GM21447 (cell line): ENCODE data around the gene RDH8.
"Not testable (repeated sequence)": the region's sequence is repeated elsewhere in the genome, so short reads cannot be mapped to it uniquely, and the experiment has no call there.

Experiments used
- ATAC-seq: cut with Tn5 transposase; IDR thresholded peaks from one replicate; pipeline ENCODE4 v1.9.1; 2021; ENCODE audit not compliant: unreplicated experiment

RDH8 gene

DNA sequence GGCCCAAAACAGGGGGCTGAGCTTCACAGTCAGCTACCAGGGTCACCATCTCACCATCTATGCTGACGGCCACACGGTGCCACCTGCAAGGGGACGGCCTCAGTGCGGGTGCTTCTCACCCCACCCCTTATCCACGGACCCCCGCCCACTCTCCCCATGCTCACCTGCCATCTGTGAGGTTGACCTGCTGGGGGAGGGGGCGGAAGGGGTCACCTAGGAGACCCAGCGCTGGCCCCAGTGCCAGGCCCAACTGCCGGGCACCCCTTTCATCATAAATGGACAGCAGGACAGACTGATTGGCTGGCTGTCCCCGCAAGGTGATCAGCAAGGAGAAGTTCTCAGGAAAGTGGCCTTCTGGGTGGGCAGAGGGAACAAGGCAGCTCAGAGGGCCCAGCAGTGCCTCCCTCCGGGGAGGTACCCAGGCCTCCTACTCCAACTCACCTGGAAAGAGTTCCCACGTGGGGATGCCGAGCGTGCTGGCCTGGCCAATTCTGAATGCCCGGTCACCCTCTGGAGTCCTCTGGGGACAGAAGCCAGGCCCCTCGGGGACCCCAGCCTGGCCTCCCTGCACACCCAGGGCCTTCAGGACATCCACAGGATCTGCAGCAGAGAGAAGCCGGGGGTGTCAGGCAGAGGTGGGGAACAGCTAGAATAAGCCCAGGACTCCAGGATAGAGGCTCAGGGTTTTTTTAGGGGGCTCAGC lies 7.5 kb upstream of the RDH8 start:
- no peak for ATAC-seq

DNA sequence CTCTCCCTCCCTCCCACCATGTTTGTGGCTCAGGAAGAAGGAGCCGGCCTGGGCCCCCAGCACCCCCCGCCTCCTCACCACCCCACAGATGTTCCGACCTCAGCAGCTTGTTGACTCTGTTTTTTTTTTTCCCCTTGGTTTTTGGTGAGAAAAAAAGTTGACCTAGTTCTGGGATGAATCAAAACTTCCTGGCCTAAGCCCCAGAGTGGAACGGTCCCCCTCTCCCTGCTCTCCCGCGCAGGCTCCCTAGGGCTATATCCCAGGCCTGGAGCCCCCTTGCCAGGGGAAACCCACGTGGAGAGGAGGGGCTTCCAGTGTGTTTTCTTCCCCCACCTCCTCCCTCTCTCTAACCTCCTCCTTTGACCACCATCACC lies 7.0 kb upstream of the RDH8 start:
- no peak for ATAC-seq

DNA sequence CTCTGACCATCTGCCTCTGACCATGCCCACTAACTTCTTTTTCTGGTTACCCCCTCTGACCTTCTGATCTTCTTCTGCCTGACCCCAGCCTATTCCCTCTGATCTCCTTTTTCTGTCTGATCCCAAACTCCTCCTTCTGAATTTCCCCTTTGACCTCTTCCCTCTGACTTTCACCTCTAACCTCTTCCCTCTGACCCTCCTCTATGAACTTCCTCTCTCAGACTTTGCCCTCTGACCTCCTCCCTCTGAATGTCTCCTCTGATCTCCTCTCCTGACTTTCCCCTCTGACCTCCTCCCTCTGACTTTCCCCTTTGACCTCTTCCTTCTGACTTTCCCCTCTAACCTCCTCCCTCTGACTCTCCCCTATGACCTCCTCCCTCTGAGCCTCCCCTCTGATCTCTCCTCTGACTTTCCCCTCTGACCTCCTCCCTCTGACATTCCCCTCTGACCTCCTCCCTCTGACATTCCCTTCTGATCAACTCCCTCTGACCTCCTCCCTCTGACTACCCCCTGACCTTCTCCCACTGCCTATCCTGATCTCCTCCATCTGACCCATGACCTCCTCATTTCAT lies 6.4 kb upstream of the RDH8 start:
- ATAC-seq: no peak

DNA sequence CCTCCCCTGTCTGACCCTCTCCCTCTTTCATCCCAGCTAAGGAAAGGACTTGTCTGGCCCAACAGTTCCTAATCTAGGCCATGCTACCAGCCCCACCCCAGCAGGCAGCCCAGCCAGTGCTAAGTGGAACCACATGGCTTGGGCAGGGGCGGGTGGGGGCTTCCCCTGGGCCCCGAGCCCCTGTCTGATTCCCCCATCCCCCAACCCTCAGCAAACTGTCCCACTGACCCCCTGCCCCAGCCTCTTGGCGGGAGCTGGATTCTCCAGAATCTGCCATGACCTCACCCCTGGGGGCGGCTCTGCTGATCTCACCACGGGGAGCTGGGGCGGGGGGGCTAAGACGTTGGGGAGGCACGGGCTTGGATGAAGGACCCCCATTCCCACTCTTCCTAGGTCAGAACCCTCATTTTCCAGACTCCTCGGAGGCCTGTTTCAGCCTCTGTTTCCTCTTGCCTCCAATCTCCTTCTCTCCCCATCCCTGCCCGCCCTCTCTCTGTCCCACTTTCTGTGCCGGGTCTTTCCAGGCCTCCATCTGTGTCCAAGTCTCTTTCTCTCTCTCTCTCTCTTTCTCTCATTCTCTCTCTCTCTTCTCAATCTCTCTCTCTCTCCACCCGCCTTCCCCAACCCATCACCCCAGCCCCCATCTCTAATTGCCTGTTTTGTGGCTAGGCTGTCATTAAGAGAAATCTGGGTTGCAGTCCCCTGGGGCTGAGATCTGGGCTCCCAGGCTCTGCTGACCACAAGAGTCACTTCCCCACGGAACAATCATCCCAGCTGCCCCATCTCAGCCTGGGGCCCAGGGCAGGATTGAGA lies 5.7 kb upstream of the RDH8 start:
- ATAC-seq: no peak

DNA sequence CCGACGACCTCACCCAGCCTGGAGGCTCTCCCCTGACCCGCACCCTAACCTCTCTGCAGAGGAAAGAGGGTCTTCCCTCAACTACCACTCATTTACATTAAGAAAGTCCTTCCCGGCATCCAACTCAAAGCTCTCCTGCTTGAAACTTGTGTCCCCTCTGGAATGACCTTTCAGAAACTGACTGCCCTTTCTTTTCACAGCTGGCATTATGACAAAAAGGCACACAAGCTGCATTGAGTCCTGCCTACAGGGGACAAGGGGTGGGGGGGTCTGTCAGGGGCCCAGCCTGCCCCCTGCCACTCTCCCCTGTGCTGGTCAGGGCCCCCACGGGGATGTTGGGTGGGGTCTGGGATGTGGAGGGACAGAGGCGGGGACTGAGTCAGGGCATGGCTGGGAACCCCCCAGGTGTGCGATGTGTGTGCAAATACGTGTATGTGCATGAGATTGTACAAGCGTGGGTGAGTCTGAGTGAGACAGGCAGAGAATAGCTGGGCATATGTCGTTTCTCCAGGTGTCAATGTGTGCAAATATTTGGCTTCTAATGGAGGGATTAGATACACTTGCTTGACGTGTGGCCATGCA lies 5.0 kb upstream of the RDH8 start:
- ATAC-seq: no peak

DNA sequence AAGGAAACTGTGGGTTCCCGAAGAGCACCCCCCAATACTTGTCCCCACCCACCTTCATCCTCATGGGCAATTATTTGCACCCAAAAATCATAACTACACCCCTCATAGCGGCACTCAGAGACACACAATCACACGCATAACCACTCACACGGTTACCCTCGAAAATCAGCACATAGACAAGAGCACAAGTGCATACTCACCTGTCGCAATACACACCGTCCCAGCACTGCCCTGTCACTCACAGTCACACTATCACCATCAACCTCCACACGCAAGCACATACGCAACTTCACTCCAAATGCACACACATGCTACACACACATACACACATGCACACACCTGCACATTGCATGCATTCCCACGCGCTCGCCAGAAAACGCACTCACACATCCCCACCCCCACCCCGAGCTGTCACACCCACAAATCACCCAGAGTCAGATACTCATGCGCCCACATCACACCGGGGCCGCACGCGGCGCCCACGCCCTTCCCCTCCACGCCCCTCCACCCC lies 3.5 kb upstream of the RDH8 start:
- ATAC-seq: no peak

DNA sequence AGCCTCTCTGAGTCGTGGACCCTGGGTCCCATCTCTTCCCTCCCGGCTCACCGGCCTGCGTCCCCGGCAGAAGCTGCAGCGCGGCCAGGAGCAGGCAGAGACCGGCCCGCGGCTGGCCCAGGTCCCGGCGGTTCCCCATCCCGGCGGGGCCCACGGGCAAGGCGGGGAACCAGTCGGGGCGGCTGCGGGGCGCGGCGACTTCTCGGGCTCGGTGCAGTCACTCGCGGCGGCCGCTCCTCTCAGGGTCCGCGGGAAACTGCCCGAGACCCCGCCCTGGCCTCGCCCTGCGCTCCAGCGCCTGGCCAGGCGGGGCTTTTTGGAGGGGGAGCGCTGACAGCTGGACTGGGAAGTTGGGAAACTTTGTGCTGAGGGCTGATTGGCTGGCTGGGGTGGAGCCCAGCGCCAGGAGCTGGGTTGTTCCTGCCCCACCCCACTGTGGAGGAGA lies 3.0 kb upstream of the RDH8 start, which contains the start of gene COL5A3:
Gene COL5A3 (minus strand): TSS at position 258 of the 445 bp plus-strand sequence. CDS start 119 bp downstream, at position 139.
- no peak for ATAC-seq

DNA sequence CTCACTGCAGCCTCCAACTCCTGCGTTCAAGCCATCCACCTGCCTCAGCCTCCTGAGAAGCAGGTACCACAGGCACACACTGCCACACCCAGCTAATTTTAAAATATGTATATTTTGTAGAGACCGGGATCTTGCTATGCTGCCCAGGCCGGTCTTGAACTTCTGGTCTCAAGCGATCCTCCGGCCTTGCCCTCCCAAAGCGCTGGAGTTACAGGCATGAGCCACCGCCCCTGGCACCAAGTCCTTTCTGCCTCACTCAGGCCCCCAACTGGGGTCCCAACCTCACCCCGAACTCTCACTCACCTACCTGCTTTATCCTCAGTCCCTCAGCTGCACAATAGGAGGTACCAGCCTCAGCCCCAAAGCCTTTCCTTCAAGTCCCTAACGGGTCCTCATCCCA lies 2.3 kb upstream of the RDH8 start:
- no peak for ATAC-seq

DNA sequence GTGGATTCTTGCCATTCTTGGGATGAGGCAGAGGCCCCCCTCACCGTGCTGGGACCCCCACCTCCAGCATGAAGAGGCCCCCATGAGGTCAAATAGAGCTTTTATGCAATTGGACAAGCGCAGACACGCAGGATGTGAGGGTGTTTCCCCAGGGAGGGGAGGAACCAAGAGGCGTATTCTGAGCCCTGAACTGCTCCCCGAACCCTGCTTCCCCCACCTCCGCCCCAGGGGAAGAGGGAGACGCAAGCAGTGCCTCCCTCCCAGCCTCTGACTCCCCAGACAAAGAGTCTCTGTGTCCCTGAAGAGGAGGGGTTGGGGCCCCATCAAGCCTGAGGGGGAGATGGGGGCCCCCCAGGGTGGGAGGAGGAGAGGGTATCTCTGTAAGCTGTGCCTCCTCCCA lies 1.3 kb upstream of the RDH8 start:
- ATAC-seq: no peak

DNA sequence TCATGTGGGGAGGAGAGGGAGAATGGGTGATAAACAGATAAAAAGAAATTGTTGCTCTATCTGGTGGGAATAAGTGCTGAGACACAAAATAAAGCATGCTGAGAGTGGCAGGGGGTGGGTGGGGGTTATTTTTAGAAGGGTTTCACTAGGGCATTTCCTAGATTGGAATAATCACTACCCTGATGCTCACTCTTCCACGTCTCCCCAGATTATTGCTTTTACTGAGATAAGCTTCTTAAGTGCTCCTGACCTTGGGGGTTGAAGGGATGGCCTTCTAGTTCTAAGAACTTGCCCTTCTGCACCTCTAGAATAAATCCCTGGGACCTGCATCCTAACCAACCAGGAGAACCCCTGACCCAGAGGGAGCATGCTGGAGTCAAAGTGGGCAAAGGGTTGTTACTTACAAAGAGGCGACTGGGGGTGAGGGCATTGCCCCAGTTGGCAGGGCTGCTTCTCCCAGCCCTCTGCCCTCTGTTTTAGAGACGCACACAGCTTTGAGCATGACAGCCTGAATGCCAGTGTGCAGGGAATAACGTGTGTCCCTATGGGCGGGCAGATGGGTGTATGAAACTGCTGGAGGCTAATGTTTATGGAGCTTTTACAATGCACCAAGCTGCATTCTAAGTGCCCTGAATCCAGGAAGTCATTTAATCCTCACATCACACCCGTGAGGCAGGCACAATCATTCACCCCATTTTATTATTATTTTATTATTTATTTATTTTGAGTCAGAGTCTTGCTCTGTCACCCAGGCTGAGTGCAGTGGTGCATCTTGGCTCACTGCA lies 743 bp downstream of the RDH8 start:
- ATAC-seq: no peak

DNA sequence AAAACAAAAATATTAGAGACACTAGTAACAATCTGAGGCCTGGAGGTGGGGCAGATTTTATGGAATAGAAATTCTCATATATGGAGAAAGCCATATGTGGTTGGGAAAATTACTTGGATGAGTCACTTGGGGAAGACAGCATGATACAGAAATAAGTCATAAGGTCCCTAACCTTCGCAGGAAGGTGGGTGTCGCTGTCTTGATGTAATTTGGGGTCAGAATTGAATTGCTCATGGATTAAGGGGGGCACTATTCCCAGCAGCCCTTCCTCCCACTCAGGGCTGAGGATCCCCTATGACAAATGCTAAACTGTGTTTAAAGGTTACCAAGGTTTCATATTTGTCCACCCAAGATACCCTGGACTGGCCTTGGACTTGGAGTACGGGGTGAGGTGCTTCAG lies 5.0 kb downstream of the RDH8 start:
- ATAC-seq: no peak

DNA sequence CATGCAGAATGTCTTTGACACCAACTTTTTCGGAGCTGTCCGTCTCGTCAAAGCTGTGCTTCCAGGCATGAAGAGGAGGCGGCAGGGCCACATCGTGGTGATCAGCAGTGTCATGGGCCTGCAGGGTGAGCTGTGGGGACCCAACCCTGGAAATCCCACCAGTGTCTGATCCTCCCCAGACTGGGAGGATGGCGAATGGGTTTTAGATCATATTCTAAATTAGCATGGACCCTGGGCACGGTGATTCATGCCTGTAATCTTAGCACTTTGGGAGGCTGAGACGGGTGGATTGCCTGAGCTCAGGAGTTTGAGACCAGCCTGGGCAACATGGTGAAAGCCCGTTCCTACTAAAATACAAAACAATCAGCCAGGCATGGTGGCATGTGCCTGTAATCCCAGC lies 5.5 kb downstream of the RDH8 start:
- ATAC-seq: no peak

DNA sequence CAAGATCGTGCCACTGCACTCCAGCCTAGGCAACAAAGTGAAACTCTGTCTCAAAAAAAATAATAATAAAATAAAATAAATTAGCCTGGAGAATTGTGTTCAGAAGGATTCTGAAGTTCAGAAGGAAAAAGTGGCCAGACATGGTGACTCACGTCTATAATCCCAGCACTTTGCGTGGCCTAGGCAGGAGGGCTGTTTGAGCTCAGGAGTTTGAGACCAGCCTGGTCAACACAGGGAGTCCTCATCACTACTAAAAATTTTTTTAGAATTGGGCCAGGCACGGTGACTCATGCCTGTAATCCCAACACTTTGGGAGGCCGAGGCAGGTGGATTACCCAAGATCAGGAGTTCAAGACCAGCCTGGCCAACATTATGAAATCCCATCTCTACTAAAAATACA lies 6.0 kb downstream of the RDH8 start:
- no peak for ATAC-seq

DNA sequence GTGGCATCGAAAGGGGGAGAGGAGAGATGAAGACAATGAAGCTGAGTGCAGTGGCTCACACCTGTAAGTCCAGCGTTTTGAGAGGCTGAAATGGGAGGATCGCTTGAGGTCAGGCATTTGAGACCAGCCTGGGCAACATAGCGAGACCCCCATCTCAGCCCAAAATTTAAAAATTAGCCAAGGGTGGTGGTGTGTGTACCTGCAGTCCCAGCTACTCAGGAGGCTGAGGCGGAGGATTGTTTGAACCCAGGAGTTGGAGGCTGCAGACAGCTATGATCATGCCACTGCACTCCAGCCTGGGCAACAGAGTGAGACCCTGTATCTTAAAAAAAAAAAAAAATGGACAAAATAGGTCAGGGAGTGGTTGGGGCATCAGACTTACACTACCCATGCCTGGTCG lies 7.6 kb downstream of the RDH8 start:
- no peak for ATAC-seq

DNA sequence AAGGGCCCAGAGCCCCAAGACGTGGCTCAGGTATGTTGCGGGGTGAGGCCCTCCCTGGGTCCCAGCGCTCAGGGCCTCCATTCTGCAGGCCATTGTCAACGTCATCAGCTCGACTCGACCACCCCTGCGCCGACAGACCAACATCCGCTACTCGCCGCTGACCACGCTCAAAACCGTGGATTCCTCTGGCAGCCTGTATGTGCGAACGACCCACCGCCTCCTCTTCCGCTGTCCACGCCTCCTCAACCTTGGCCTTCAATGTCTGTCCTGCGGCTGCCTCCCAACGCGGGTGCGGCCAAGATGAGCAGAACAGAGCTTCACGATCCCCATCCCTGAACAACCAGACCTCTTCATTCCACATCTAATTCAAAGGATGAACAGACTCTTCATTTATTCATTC lies 8.2 kb downstream of the RDH8 start:
- ATAC-seq: no peak

DNA sequence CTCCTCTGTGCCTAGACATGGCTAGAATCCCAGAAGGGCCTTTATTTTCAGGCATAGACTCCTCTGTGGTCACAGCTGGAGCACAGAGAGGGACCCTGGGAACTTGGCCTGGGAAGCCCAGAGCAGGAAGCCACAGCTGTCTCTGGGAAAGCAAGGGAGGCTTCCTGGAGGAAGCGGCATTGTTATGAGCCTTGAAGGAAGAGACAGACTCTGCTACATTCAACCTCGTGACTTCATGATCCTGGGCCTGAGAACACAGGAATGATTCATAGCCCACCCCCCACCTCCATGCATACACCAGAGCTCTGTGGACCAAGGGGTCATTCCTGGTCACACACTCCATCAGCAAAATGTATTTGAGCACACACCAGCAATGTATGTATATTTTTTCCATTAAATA lies 8.6 kb downstream of the RDH8 start:
- ATAC-seq: no peak

DNA sequence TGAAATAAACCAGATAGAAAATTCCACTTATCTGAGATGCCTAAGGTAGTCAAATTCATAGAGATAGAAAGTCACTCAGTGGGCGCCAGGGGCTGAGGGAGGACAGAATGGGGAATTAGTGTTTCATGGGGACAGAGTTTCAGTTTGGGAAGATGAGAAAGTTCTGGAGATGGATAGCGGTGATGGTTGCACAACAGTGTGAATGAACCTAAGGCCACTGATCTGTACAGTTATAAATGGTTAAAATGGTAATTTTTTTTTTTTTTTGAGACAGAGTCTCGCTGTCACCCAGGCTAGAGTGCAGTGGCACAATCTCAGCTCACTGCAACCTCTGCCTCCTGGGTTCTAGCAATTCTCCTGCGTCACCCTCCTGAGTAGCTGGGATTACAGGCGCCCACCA lies 9.8 kb downstream of the RDH8 start:
- not testable (repeated sequence) for ATAC-seq

DNA sequence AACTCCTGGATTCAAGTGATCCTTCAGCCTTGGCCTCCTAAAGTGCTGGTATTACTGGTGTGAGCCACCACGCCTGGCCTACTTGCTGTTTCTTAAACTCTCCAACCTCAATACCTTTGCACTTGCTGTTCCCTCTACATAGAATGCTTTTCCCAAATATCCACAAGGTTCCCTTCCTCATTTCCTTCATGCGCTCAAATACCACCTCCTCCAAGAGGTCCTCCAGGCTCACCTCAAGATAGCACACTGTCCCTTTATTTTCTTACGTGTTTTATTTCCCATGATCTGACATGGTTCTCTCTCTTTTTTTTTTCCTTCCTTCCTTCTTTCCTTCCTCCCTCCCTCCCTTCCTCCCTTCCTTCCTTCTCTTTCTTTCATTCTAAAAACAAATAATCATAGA lies 13.5 kb downstream of the RDH8 start:
- ATAC-seq: no peak

DNA sequence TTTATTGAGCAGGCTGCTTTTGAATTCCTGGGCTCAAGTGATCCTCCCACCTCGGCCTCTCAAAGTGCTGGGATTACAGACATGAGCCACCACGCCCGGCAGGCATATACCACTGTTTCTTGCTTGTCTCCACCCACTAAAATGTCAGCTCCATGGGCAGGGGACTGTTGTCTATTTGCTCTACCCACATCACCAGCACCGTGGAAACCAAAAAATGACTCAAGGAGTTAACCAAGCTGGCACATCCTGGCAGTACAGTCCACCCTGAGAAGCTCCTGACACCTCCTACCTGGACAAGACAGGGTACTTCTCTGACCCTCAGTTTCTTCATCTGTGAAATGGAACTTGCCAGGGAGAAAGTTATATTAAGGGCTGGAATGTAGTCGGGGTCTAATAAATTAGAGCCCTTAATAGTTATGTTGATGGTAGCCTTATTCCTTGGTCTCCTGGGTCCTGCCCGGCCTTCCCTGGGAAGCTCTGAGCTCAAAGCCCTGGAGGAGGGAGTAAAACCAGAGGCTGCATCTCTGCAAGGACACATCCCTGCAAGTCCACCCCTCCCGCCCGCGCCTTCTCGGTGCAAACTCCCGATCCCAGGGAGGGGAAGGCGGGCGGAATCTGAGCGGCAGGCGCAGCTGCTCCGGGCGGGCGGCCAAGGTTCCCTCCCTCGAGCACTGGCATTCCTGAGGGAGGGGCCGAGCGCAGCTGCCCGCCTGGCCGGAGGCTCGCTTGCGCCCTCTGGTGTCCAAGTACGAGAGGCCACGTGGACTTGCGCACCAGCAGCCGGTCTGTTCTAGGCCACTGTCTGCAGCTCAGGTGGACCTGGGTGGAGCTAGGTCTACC lies 14.1 kb downstream of the RDH8 start:
- ATAC-seq: no peak

DNA sequence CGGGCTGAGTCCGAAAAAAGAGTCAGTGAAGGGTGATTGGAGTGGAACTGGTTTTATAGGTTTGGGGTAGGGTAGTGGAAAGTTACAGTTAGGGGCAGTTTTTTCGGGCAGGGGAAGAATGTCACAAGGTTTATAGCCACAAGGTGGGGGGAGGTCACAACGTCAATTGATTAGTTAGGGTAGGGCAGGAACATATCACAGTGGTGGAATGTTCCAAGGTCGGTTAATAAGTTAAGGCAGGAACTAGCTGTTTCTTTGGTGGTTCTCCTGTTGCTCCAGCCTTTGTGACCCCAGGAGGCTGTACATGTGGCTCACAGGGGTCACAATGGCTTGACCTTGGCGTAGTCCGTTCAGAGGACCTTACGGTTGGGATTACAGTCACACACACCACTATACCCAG lies 20.3 kb downstream of the RDH8 start:
- ATAC-seq: no peak
